ENCODE measurements around the gene PDE3B. TPM values are rescaled to one million over a fixed set of nuclear protein-coding genes. Genes with fewer than 3 reads are reported as not detected.
"Not testable (repeated sequence)": the region's sequence is repeated elsewhere in the genome, so short reads cannot be mapped to it uniquely, and the experiment has no call there.

Gene PDE3B
- total RNA-seq, 1 donor from 2014 or later: 12.3 TPM

- DNase-seq (ENCODE audit: low spot score): no peak
Observed at GRCh38 chr11:14641801-14642200, 1.8 kb upstream of the PDE3B start.

DNA sequence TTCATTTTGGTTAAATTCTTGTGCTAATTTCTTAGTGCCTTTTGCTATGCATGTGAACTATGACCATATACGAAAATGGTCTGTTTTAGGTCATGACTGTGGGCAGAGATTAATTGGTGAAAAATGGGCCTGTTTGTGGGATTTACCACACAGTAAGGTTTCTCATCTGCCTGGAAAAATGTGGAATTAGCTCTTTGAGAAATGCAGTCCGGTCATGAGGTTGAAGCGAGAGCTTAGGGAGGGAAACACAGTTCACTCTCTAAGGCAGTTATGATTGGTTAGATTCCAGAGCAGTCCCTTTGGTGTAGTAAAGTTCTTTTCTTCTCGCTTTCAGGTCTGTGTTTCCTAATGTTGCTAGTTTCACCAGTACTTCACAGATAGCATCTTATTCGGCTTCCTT, 1.2 kb upstream of the PDE3B start:
- DNase-seq (ENCODE audit: low spot score): peak; percentile 59

DNA sequence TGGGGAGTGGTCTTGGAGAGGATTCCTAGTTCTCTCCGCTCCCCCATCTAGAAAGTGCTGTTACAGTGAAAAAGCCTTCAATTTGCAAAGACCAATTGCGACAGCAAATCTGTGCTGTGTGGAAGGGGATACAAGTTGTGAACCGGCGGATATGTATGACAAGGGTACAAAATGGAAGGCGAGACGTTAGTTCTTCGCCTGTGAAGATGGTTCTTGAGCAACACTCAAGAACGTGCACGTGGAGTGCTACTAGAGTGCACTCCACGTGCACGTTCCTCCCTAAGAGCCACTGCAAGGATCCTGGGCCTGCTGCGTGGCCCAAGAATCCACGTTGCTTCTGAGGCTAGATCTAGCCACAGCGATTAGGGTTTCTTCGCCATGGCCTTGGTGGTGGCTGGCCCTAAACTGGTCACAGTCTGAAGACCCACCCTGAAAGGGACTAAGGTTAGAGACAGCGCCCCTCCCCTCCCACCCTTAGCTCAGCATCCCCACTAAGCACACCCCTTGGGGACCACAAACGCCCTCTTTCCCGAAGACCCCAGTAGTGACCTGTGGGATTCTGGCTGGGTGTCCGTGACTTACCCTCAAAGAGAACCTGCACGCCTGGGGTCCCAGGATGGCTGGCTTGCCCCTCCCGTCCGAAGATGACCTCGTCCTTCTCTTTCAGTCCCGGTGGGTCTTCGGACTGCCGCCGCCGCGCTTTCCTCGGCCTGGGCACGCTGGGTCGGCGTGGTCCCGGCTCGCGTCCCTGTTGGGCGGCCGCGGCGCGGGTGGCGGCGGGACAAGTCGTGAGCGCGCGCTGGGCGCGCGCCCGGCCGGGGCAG, 519 bp upstream of the PDE3B start:
- DNase-seq (ENCODE audit: low spot score): no peak

DNA sequence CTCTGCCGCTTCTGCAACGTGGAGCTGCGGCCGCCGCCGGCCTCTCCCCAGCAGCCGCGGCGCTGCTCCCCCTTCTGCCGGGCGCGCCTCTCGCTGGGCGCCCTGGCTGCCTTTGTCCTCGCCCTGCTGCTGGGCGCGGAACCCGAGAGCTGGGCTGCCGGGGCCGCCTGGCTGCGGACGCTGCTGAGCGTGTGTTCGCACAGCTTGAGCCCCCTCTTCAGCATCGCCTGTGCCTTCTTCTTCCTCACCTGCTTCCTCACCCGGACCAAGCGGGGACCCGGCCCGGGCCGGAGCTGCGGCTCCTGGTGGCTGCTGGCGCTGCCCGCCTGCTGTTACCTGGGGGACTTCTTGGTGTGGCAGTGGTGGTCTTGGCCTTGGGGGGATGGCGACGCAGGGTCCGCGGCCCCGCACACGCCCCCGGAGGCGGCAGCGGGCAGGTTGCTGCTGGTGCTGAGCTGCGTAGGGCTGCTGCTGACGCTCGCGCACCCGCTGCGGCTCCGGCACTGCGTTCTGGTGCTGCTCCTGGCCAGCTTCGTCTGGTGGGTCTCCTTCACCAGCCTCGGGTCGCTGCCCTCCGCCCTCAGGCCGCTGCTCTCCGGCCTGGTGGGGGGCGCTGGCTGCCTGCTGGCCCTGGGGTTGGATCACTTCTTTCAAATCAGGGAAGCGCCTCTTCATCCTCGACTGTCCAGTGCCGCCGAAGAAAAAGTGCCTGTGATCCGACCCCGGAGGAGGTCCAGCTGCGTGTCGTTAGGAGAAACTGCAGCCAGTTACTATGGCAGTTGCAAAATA, 816 bp downstream of the PDE3B start:
- DNase-seq (ENCODE audit: low spot score): peak; percentile 48

- no peak for DNase-seq (ENCODE audit: low spot score)
Observed at GRCh38 chr11:14645015-14645912, 1.7 kb downstream of the PDE3B start.

DNA sequence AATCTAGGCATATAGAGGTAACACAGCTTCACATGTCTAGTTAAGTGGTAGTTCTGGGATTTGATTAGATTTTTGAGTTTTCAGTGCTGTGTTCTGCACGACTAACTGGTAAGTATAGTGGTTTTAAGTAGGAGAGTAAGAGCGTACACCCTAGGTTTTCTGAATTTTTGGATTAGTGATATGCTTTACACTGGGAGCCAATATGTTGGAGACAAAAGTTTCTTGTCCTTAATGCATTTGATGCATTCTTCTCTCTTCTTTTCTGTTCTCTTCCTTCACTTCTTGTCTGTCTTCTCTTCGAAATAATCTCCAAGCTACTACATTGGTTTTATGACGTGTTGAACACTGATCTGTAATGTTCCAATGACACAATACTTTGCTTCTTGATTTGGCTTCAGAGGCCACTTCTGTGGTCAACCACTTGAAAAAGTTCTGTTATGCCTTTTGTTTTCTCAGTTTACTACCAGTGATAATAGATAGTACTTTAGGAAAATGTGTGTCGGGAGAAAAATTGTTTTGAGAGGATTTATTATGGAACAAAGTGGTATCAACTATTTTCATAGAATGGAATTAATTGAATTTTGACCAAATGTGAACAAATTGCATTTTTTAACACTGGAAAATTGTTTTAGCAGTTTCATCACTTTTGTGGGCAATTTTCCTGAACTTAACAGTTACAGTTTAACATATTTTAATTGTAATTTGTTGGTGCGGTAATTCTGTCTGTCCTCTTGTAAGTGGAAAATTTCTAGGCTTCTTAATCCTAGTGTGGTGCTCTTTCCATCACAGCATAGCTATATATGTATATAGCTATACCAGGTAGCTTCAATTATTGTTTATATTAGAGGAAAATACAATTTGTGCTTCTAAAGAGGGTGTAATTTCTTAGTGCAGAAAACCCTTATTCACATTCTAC, 2.6 kb downstream of the PDE3B start:
- no peak for DNase-seq (ENCODE audit: low spot score)

- DNase-seq (ENCODE audit: low spot score): no peak
Observed at GRCh38 chr11:14650064-14650463, 6.5 kb downstream of the PDE3B start.

- no peak for DNase-seq (ENCODE audit: low spot score)
Observed at GRCh38 chr11:14653090-14653489, 9.5 kb downstream of the PDE3B start.

- no peak for DNase-seq (ENCODE audit: low spot score)
Observed at GRCh38 chr11:14655435-14655834, 11.8 kb downstream of the PDE3B start.

GRCh38 chr11:14656536-14657457, 13.2 kb downstream of the PDE3B start:
- no peak for DNase-seq (ENCODE audit: low spot score)

DNA sequence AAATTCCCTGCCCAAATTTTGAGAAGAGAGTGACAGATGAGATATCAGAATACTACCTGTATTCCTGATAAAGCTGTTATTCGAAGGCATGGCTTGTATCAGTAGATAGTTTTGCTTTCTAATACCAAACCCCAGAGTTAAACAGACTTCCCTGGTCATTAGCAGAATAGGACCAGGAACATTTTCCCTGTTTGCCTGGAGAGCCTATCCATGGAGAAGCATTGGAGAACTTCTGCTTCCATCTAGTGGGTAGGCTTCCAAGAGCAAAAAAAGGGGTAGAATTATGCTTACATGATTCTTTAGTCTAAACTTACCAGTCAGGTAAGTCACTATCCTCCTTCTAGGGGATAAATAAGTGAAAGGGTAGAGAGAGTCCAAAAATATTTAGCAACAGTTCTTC, 14.2 kb downstream of the PDE3B start:
- no peak for DNase-seq (ENCODE audit: low spot score)

GRCh38 chr11:14664926-14665325, 21.3 kb downstream of the PDE3B start:
- not testable (repeated sequence) for DNase-seq (ENCODE audit: low spot score)

DNA sequence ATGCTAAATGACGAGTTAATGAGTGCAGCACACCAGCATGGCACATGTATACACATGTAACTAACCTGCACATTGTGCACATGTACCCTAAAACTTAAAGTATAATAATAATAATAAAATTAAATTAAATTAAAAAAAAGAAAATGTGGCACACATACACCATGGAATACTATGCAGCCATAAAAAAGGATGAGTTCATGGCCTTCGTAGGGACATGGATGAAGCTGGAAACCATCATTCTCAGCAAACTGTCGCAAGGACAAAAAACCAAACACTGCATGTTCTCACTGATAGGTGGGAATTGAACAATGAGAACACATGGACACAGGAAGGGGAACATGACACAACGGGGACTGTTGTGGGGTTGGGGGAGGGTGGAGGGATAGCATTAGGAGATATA, 23.7 kb downstream of the PDE3B start:
- DNase-seq (ENCODE audit: low spot score): not testable (repeated sequence)

GRCh38 chr11:14668731-14669301, 25.2 kb downstream of the PDE3B start:
- DNase-seq (ENCODE audit: low spot score): peak; percentile 40

DNA sequence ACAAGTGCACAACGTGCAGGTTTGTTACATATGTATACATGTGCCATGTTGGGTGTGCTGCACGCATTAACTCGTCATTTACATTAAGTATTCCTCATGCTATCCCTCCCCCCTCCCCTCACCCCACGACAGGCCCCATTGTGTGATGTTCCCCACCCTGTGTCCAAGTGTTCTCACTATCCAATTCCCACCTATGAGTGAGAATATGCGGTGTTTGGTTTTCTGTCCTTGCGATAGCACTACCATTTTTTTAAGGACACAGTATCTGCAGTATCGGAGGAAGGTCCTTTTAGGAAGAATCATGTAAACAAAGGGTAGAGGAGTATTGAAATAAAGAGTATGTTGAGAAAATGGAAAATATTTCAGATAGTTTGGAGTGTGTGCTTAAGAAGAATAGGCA, 25.9 kb downstream of the PDE3B start:
- DNase-seq (ENCODE audit: low spot score): no peak

DNA sequence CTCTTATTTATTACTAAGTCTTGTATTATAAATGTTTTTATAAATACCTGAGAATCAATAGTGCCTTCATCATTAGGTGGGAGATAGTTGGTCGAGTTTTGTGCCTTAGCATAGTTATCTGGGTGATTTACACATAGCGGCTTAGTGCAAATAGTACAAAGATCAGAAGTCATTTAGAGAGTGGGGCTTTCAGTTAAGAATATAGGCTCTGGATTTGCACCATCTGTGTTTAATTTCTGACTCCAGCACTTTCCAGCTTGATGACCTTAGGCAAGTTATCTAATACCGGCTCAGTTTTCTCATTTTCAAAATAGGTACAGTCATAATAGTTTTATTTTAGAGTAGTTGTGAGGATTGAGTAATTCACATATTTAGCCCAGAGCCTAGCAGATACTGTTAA, 26.4 kb downstream of the PDE3B start:
- no peak for DNase-seq (ENCODE audit: low spot score)

DNA sequence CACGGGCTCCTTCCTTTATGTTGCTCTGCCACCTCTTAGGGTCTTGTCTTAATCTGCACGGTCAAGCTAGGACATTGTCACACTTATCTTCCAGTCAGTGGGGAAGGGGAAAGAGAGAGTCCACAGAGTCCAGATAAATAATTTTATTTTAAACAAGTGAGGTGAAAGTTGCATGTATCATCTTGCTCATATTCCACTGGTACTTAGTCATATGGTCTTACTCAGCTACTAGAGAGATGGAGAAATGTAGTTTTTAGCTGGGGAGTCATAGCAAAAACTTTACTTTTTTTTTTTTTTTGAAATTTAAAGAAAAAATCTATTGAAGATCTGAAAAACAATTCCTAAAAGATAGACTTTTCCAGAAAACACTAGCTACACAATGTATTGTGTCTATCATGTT, 29.0 kb downstream of the PDE3B start:
- no peak for DNase-seq (ENCODE audit: low spot score)

DNA sequence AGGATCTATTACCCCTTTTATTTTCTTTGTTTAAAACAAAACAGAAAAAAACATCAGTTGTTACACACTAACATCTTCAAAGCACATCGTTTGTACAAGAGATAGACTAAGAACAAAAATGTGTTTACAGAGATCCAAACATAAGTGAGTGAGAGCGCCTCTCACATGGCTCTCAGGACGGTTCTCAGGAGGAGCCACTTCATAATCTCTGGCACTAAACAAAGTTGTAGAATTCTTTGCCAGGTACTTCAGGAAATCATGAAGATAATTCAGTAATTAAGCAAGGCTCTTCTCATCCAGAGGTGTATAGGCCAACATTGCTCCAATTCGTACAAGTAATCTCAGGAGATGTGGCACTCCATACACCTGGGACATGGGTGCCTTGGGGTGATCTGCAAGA, 29.8 kb downstream of the PDE3B start:
- DNase-seq (ENCODE audit: low spot score): no peak

DNA sequence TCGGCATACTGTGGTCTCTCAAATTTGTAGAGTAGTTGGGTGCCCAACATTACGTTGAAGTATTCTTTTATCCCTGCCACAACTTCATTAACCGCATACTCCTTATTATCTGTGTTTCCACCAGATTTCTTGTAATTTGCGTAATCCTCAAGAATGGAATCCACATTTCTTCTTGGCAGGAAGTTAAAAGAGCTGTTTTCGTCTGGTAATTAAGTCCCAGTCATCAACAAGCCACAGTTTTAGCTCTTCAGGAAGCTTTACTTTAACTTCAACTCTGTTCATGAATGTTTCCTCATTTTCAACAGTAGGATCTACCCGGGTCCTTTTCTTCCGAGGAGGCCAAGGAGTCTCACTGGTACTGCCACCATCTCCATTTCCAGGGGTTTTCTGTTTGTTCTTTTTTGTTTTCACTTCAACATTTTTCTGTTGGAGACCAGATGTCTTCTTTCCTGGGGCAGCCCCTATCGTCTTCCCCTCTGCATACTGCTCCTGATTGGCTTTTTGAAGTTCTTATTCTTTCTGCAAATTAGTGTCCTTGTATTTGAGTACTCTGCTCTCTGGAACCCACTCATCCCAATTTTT, 30.3 kb downstream of the PDE3B start:
- no peak for DNase-seq (ENCODE audit: low spot score)

All from umbilical cord (tissue), 2 donors.